GM12878 (cell line): ENCODE results near the gene SNX3. TPM values are rescaled to one million over a fixed set of nuclear protein-coding genes. Genes with fewer than 3 reads are reported as not detected.
"Not testable (repeated sequence)": the region's sequence is repeated elsewhere in the genome, so short reads cannot be mapped to it uniquely, and the experiment has no call there.

ENCODE experiments used
- ATAC-seq: fragments of 200-7000 bp; cut with Tn5 transposase; 3 replicates; pipeline ENCODE4 v1.9.1; 2020; ENCODE audit warnings: mild to moderate bottlenecking, moderate library complexity
- BruUV-seq: library from RNA; stranded (reverse); fragments of 400-500 nt; replicated peaks from 2 replicates; lab custom pipeline; 2021; lab: Mats Ljungman, UMichigan
- CTCF ChIA-PET: fragments of 300-600 bp; sonication (Branson Sonifier 250); formaldehyde crosslinking; extraction: SDS; loops from one replicate; lab custom pipeline; 2021; ENCODE audit warnings: inconsistent platforms; lab: Yijun Ruan, JAX
- POLR2A ChIA-PET: fragments of 350-600 bp; formaldehyde crosslinking; extraction: SDS; loops from one replicate; lab custom pipeline; 2021; ENCODE audit warnings: inconsistent platforms; lab: Charles Lee
- RAD21 ChIA-PET: fragments of 300-600 bp; sonication (Branson Sonifier 250); formaldehyde crosslinking; loops from one replicate; lab custom pipeline; 2023; ENCODE audit warnings: antibody characterized with exemption; ENCODE audit not compliant: unreplicated experiment; lab: Charles Lee
- SMC1A ChIA-PET: fragments of 300-600 bp; sonication (Branson Sonifier 250); formaldehyde crosslinking; loops from one replicate; lab custom pipeline; 2023; ENCODE audit not compliant: unreplicated experiment, uncharacterized antibody; lab: Charles Lee
- DNase-seq: peaks from one replicate; pipeline ENCODE4 v3.0.0-alpha.2; 2011; ENCODE audit warnings: low read depth, low spot score
- FAIRE-seq: peaks from 3 replicates; lab custom pipeline; 2011; peaks lifted over from hg19 to GRCh38; lab: Jason Lieb, UNC
- H2AFZ ChIP-seq: 2 replicates; pipeline ENCODE4 v1.6.0; 2011; ENCODE audit warnings: low read depth, low read length, control low read depth; ENCODE audit not compliant: control insufficient read depth
- H3K27ac ChIP-seq: 2 replicates; pipeline ENCODE4 v1.5.1; 2011; ENCODE audit warnings: control low read depth; ENCODE audit not compliant: control insufficient read depth, insufficient read depth
- H3K27me3 ChIP-seq, 2 experiments: replicated peaks in 1 of 2; 2 replicates each; pipeline versions ENCODE4 v1.6.0 to v1.6.1; 2011; ENCODE audit warnings: low read length in 1 of 2; ENCODE audit not compliant: control insufficient read depth in 2 of 2, insufficient read depth in 2 of 2
- H3K36me3 ChIP-seq, 2 experiments: 2 replicates each; pipeline ENCODE4 v1.5.1; 2011; ENCODE audit warnings: low read length in 1 of 2; ENCODE audit not compliant: control insufficient read depth in 2 of 2, insufficient read depth in 2 of 2
- H3K4me1 ChIP-seq: 2 replicates; pipeline ENCODE4 v1.6.1; 2011; ENCODE audit warnings: mild to moderate bottlenecking, low read length, moderate library complexity, mixed read lengths; ENCODE audit not compliant: control insufficient read depth, insufficient read depth
- H3K4me2 ChIP-seq: 2 replicates; pipeline ENCODE4 v1.6.0; 2011; ENCODE audit warnings: control low read depth; ENCODE audit not compliant: control insufficient read depth, insufficient read depth
- H3K4me3 ChIP-seq: fragments of 200-600 bp; sonication (generic); 2 replicates; pipeline ENCODE4 v1.5.1; 2016
- H3K79me2 ChIP-seq: 2 replicates; pipeline ENCODE4 v1.6.0; 2011; ENCODE audit warnings: low read length; ENCODE audit not compliant: control insufficient read depth, insufficient read depth
- H3K9ac ChIP-seq: 2 replicates; pipeline ENCODE4 v1.8.0; 2011; ENCODE audit warnings: low read length, control low read depth, mixed read lengths; ENCODE audit not compliant: control insufficient read depth, insufficient read depth
- H3K9me3 ChIP-seq: replicated peaks from 3 replicates; pipeline ENCODE4 v1.5.1; 2011; ENCODE audit warnings: mild to moderate bottlenecking, low read length; ENCODE audit not compliant: control insufficient read depth, insufficient read depth
- H4K20me1 ChIP-seq: 2 replicates; pipeline ENCODE4 v1.6.0; 2011; ENCODE audit not compliant: control insufficient read depth, insufficient read depth
- IKZF2 ChIP-seq, 2 experiments: fragments of 450-650 bp; IDR thresholded peaks; 2 replicates each; pipeline ENCODE4 v1.6.1; 2017; ENCODE audit warnings: mild to moderate bottlenecking in 2 of 2, moderate library complexity in 2 of 2
- LARP7 ChIP-seq: fragments of 450-650 bp; IDR thresholded peaks from 2 replicates; pipeline ENCODE4 v1.6.1; 2017; ENCODE audit warnings: mild to moderate bottlenecking
- MYB ChIP-seq: fragments of 150-350 bp; IDR thresholded peaks from 2 replicates; pipeline ENCODE4 v1.6.1; 2014; ENCODE audit warnings: mild to moderate bottlenecking, low read depth, low read length, borderline replicate concordance
- NBN ChIP-seq: fragments of 450-650 bp; IDR thresholded peaks from 2 replicates; pipeline ENCODE4 v1.6.1; 2016
- POU2F2 ChIP-seq: IDR thresholded peaks from 3 replicates; pipeline ENCODE4 v1.6.1; 2011; ENCODE audit warnings: low read depth, mild to moderate bottlenecking, low read length, borderline replicate concordance
- RUNX3 ChIP-seq: IDR thresholded peaks from 2 replicates; pipeline ENCODE4 v1.6.1; 2012; ENCODE audit warnings: low read length, inconsistent platforms
- WGBS: methylation state at CpG from one replicate; pipeline ENCODE4 v1.1.6; 2016; ENCODE audit warnings: low lambda C conversion rate; ENCODE audit not compliant: insufficient replicate concordance, insufficient coverage; ENCODE audit errors: missing lambda C conversion rate; 5-methylcytosine and 5-hydroxymethylcytosine counted together
- in situ Hi-C: fragments of 300-500 bp; cut with MboI; formaldehyde crosslinking; loops from 9 replicates; pipeline ENCODE4 v1.14.3; 2018; ENCODE audit warnings: mixed read lengths
- intact Hi-C: fragments of 100-400 bp; cut with micrococcal nuclease; formaldehyde crosslinking; loops from one replicate; pipeline ENCODE4 v1.14.2; 2022; ENCODE audit not compliant: unreplicated experiment
- polyA plus RNA-seq, 11 experiments: library from polyadenylated mRNA; depleted of rRNA in 4 of 11; unstranded in 6 of 11; stranded (reverse) in 5 of 11; fragments of >200 nt; fragmentation: Nextera tagmentation in 4 of 11; fragmentation: Illumina TruSeq in 1 of 11; extraction: Ambion mirVana in 4 of 11; extraction: Trizol in 1 of 11; gene quantifications; 1 replicate in 1 of 11; 2 replicates in 10 of 11; pipeline versions ENCODE4 v1.2.1 to v1.2.3, GENCODE V29; 2011 to 2016; ENCODE audit warnings: inconsistent platforms in 2 of 11, missing spikeins in 2 of 11, low read depth in 1 of 11
- total RNA-seq, 4 experiments: library from RNA; depleted of rRNA in 3 of 4; stranded (reverse); fragments of >200 nt in 3 of 4; fragmentation: Illumina TruSeq in 1 of 4; extraction: Trizol in 1 of 4; gene quantifications; 2 replicates each; pipeline versions ENCODE4 v1.2.1 to v1.2.3, GENCODE V29; 2013 to 2021

SNX3 gene
- total and polyA plus RNA-seq, 10 of the 15 experiments (the other 5 are each of a cell fraction or from before 2014, with no cell fraction given): 43.7 to 297 (median 95.6) TPM

- TF ChIP-seq MYB (no peak), NBN (no peak), POU2F2 (no peak), LARP7 (no peak)
- TF ChIP-seq, all 136 proteins: peak for 0
Measured at GRCh38 chr6:108274546-108274945, 13.7 kb upstream of the SNX3 start (continued).

GRCh38 chr6:108269955-108270354 lies 9.1 kb upstream of the SNX3 start:
- H3K9me3 ChIP-seq, H3K4me3 ChIP-seq, FAIRE-seq, H3K79me2 ChIP-seq, H3K36me3 ChIP-seq, RAD21 ChIA-PET, H3K27me3 ChIP-seq, SMC1A ChIA-PET, in situ Hi-C loops, DNase-seq, H4K20me1 ChIP-seq, BruUV-seq, H3K4me2 ChIP-seq, ATAC-seq, intact Hi-C loops, H3K9ac ChIP-seq, H3K27ac ChIP-seq, H3K4me1 ChIP-seq, CTCF ChIA-PET, POLR2A ChIA-PET, H2AFZ ChIP-seq: not testable (repeated sequence)
- WGBS: 100% methylated on average over 1 of the region's 31 CpGs

- H3K9ac ChIP-seq: no peak overlapping the region
- no peaks in the 10 kb centered on the region for H3K27me3 ChIP-seq
- no TSS peak for BruUV-seq
- intact Hi-C loops: no loop called here
- H3K79me2 ChIP-seq: no peaks in the 10 kb centered on the region
- ChIA-PET SMC1A (no interaction called here), RAD21 (no interaction called here), POLR2A (interaction anchor here (0.9 kb wide), 1 partner anchor 12 kb away, joined by 3 read pairs; no protein-coding TSS in a partner anchor), CTCF (no interaction called here)
- H3K4me3 ChIP-seq: no peak overlapping the region
- no peak overlapping the region for H3K4me2 ChIP-seq
- no peaks in the 10 kb centered on the region for H3K9me3 ChIP-seq
- no peaks in the 10 kb centered on the region for H4K20me1 ChIP-seq
- in situ Hi-C loops: no loop called here
- 87% methylated on average over 3 of the region's 3 CpGs for WGBS
- FAIRE-seq (no peak), DNase-seq (no peak), ATAC-seq (0 out of 3 replicates have a peak, but pooled peaks have one; percentile 31)
- H2AFZ ChIP-seq: no peak overlapping the region
- no peak overlapping the region for H3K27ac ChIP-seq
- H3K4me1 ChIP-seq: no peaks in the 10 kb centered on the region
- TF ChIP-seq IKZF2 (IDR thresholded peaks at IDR 0.05) (no peak), RUNX3 (0 out of 2 replicates have a peak, but pooled peaks have one; percentile 8)
- no peaks in the 10 kb centered on the region for H3K36me3 ChIP-seq
Measured at GRCh38 chr6:108268845-108269244, 8.0 kb upstream of the SNX3 start.
